ENCODE data around the gene RAB39B. TPM values are rescaled to one million over a fixed set of nuclear protein-coding genes. Genes with fewer than 3 reads are reported as not detected.

RAB39B gene
- polyA plus RNA-seq, 1 experiment, result 0.26 TPM

GRCh38 chrX:155266439-155266838, 2.1 kb upstream of the RAB39B start:
- no peak for DNase-seq (ENCODE audit: low read depth)
- CTCF ChIA-PET, result no interaction called here
- TF ChIP-seq CTCF (IDR thresholded peaks at IDR 0.05; ENCODE audit: insufficient read depth, low read depth, low read length), result no peak
- H3K36me3 ChIP-seq (ENCODE audit: control insufficient read depth, insufficient read depth, low read length), result no peaks in the 10 kb centered on the region
- POLR2A ChIA-PET, result no interaction called here
- no peak overlapping the region for H3K4me3 ChIP-seq (ENCODE audit: low read depth, low read length)
- H3K27me3 ChIP-seq (ENCODE audit: control insufficient read depth, insufficient read depth, low read length), result 0 out of 2 replicates have a peak, but pooled peaks cover 2% of the 10 kb centered on the region

- Histone ChIP-seq H3K36me3 (ENCODE audit: control insufficient read depth, insufficient read depth, low read length) (no peaks in the 10 kb centered on the region), H3K4me3 (ENCODE audit: low read depth, low read length) (no peak overlapping the region), H3K27me3 (ENCODE audit: control insufficient read depth, insufficient read depth, low read length) (0 out of 2 replicates have a peak, but pooled peaks cover 2% of the 10 kb centered on the region)
- no peak for TF ChIP-seq CTCF (IDR thresholded peaks at IDR 0.05; ENCODE audit: insufficient read depth, low read depth, low read length)
- no peak for DNase-seq (ENCODE audit: low read depth)
- ChIA-PET POLR2A (no interaction called here), CTCF (no interaction called here)
Measured at GRCh38 chrX:155262970-155263754, 1.1 kb downstream of the RAB39B start.

GRCh38 chrX:155259752-155260151, 4.5 kb downstream of the RAB39B start:
- ChIA-PET CTCF (no interaction called here), POLR2A (no interaction called here)
- Histone ChIP-seq H3K4me3 (ENCODE audit: low read depth, low read length) (no peak overlapping the region), H3K36me3 (ENCODE audit: control insufficient read depth, insufficient read depth, low read length) (no peaks in the 10 kb centered on the region), H3K27me3 (ENCODE audit: control insufficient read depth, insufficient read depth, low read length) (0 out of 2 replicates have a peak, but pooled peaks cover 2% of the 10 kb centered on the region)
- DNase-seq (ENCODE audit: low read depth), result no peak
- no peak for TF ChIP-seq CTCF (IDR thresholded peaks at IDR 0.05; ENCODE audit: insufficient read depth, low read depth, low read length)

GRCh38 chrX:155251391-155251790, 12.9 kb downstream of the RAB39B start:
- ChIA-PET CTCF (no interaction called here), POLR2A (no interaction called here)
- DNase-seq (ENCODE audit: low read depth), result no peak
- TF ChIP-seq CTCF (IDR thresholded peaks at IDR 0.05; ENCODE audit: insufficient read depth, low read depth, low read length), result no peak
- no peaks in the 10 kb centered on the region for H3K36me3 ChIP-seq (ENCODE audit: control insufficient read depth, insufficient read depth, low read length)
- H3K27me3 ChIP-seq (ENCODE audit: control insufficient read depth, insufficient read depth, low read length), result no peaks in the 10 kb centered on the region
- H3K4me3 ChIP-seq (ENCODE audit: low read depth, low read length), result no peak overlapping the region

- no peak overlapping the region for H3K4me3 ChIP-seq (ENCODE audit: low read depth, low read length)
- POLR2A ChIA-PET, result no interaction called here
- H3K27me3 ChIP-seq (ENCODE audit: control insufficient read depth, insufficient read depth, low read length), result no peaks in the 10 kb centered on the region
- DNase-seq (ENCODE audit: low read depth), result no peak
- CTCF ChIA-PET, result no interaction called here
- TF ChIP-seq CTCF (IDR thresholded peaks at IDR 0.05; ENCODE audit: insufficient read depth, low read depth, low read length), result no peak
- H3K36me3 ChIP-seq (ENCODE audit: control insufficient read depth, insufficient read depth, low read length), result no peaks in the 10 kb centered on the region
Measured at GRCh38 chrX:155247497-155247896, 16.8 kb downstream of the RAB39B start.
